Mucosa of stomach (tissue), 1 donor: ENCODE measurements around the gene BPI.

Source experiments
- H3K27me3 ChIP-seq: one replicate; pipeline ENCODE4 v1.7.0; 2013; ENCODE audit warnings: mild to moderate bottlenecking, low read length; ENCODE audit not compliant: control insufficient read depth, insufficient read depth
- H3K36me3 ChIP-seq: one replicate; pipeline ENCODE4 v1.7.0; 2013; ENCODE audit warnings: low read length; ENCODE audit not compliant: control insufficient read depth, insufficient read depth
- H3K4me1 ChIP-seq: one replicate; pipeline ENCODE4 v1.7.0; 2013; ENCODE audit warnings: mild to moderate bottlenecking, low read length; ENCODE audit not compliant: control insufficient read depth, insufficient read depth
- H3K4me3 ChIP-seq: one replicate; pipeline ENCODE4 v1.7.0; 2013; ENCODE audit warnings: low read length
- H3K9ac ChIP-seq: one replicate; pipeline ENCODE4 v1.7.0; 2013; ENCODE audit warnings: mild to moderate bottlenecking, low read length, moderate library complexity
- H3K9me3 ChIP-seq: one replicate; pipeline ENCODE4 v1.7.0; 2013; ENCODE audit warnings: mild to moderate bottlenecking, low read length, moderate library complexity; ENCODE audit not compliant: control insufficient read depth
- donor health status: Pancreatic carcinoma.

The BPI gene

DNA sequence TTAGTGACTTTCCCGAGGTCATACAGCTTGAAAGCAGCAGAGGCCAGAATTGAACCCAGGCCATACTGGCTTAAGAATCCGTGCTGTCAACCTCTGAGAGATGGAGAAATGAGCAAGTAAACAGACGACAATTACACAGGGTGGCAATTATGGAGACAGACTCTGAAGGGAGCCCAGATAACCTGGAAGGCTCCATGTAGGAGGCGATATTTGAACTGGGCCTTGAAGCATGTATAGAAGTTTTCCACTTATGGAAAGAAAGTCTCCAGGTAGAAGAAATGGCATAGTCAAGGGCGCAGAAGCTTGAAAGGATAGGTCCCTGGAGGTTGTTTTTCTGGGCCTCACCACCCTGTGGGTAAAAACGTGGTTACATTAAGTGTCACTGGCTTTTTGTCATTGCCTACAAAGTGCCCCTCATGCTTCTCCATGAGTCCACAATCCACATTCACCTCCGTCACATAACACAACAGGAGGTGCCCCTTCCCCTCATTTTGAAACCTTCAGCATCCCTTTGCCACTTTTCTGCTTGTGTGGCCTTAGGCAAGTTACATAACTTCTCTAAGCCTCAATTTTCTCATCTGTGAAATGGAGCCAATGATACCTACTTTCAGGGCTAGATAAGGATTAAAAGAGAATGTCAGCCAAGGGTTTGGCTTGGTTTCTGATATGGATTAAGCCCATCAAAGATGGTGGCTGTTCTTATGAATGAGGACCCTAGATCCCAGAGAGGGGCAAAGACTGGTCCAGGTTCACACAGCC, 5.9 kb upstream of the BPI start:
- Histone ChIP-seq H3K9ac (no peak overlapping the region), H3K4me1 (no peaks in the 10 kb centered on the region)

DNA sequence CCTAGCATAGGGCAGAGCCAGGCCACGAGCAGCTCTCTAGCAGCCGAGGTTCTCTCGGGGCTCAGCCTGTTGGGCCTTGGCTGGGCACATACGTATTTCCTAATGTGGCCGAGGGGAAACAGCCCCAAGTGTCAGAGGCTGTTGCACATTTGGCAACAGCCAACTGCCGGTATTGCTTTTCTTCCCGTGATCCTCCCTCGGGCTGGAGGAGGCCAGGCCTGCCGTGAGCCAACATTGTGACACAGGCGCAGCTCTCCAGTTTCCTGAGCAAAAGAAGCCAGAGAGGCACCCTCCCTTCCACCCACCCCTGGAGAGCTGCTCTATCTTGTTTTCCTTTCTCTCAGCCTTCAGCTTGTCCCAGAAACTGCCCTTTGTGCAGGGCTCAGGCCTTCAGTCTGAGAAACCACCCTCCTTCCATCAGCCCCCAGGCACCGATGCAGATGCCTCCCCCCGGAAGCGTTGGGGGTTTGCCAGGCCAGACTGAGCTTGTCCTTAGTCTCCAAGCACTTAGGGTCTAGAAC, 5.1 kb upstream of the BPI start:
- no peaks in the 10 kb centered on the region for H3K9me3 ChIP-seq
- H3K9ac ChIP-seq: no peak overlapping the region
- H3K4me1 ChIP-seq: no peaks in the 10 kb centered on the region
- no peak overlapping the region for H3K4me3 ChIP-seq
- H3K27me3 ChIP-seq: no peaks in the 10 kb centered on the region
- no peaks in the 10 kb centered on the region for H3K36me3 ChIP-seq

More for the DNA sequence above, 5.9 kb upstream of the BPI start:
- Histone ChIP-seq H3K9me3 (no peaks in the 10 kb centered on the region), H3K27me3 (no peaks in the 10 kb centered on the region), H3K4me3 (no peak overlapping the region), H3K36me3 (no peaks in the 10 kb centered on the region)

DNA sequence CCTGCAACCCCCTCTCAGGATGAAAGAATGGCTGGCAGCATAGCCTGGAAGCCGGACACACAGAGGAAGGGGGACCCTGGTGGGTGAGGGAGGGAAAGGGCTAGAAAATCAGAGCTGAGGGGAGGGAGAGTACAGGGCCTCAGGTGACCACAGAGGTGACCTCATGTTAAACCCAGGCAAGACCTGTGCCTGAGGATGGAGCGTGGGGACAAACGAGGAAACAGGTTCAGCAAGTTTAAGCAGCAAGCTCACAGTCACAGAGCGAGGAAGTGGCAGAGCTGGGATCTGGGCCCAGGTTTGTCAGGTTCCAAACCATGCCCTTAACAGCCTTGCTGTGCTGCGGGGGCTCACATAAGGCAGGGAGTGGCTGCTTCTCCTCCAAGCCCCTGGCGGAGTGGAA, 4.0 kb upstream of the BPI start:
- Histone ChIP-seq H3K9me3 (no peaks in the 10 kb centered on the region), H3K27me3 (no peaks in the 10 kb centered on the region), H3K9ac (no peak overlapping the region), H3K4me1 (no peaks in the 10 kb centered on the region), H3K36me3 (no peaks in the 10 kb centered on the region), H3K4me3 (no peak overlapping the region)

DNA sequence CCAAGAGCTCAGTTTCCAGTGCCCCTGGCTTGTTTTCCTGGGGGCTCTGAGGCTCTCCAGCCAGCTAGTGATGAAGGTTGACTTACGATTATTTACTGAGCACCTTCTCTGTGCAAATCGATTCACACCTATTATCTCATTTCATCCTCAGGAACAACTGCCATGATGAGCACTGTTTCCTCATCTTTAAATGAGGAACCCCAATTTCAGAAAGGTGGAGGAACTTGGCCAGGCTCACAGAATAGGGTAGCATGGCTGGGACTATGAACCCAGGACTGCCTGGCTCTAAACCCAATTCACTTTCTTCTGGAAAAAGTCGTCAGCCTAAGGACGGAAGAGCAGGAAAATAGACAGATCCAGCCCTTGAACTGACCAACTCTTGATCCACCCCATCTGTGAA, 3.5 kb upstream of the BPI start:
- H3K9me3 ChIP-seq: no peaks in the 10 kb centered on the region
- no peaks in the 10 kb centered on the region for H3K4me1 ChIP-seq
- H3K9ac ChIP-seq: no peak overlapping the region
- H3K27me3 ChIP-seq: no peaks in the 10 kb centered on the region
- no peak overlapping the region for H3K4me3 ChIP-seq
- no peaks in the 10 kb centered on the region for H3K36me3 ChIP-seq

DNA sequence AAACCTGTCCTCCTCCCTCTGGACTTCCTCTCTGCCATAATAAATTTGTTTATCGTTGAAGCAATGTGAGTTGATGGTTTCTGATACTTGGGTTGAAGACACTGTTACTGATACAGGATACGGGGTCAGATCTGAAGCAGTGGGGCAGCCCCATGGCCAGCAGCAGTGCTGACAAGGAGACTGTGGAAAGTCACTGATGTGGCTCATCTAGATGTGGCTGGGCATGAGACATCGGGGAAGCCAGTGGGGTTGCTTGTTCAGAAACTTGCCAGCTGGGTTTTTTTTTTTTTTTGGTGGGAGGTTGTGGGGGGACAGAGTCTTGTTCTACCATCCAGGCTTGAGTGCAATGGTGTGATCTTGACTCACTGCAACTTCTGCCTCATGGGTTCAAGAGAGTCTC, 2.6 kb upstream of the BPI start:
- H3K36me3 ChIP-seq: no peaks in the 10 kb centered on the region
- no peaks in the 10 kb centered on the region for H3K27me3 ChIP-seq
- no peak overlapping the region for H3K9ac ChIP-seq
- H3K4me1 ChIP-seq: no peaks in the 10 kb centered on the region
- H3K9me3 ChIP-seq: no peaks in the 10 kb centered on the region
- H3K4me3 ChIP-seq: no peak overlapping the region

DNA sequence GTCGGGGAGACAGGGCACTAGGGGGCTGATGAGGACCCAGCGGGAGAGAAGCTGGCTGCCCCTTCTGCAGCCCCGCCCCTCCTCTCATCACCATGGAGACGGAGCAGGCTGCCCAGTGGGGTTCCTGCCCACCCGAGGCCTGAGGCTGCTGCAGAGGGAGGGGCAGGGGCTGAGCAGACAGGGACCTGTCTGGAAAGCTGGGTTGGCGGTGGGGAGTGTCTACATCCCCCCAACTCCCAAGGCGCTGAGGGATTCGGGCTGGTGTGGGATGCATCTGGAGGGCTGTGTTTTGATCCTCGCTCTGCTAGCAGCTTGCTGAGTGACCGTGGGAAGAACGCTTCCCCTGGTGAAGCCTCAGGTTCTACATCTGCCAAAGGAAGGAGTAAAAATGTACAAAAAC, 1.2 kb upstream of the BPI start:
- Histone ChIP-seq H3K4me1 (no peaks in the 10 kb centered on the region), H3K27me3 (no peaks in the 10 kb centered on the region), H3K9me3 (no peaks in the 10 kb centered on the region), H3K9ac (no peak overlapping the region), H3K36me3 (no peaks in the 10 kb centered on the region), H3K4me3 (no peak overlapping the region)

DNA sequence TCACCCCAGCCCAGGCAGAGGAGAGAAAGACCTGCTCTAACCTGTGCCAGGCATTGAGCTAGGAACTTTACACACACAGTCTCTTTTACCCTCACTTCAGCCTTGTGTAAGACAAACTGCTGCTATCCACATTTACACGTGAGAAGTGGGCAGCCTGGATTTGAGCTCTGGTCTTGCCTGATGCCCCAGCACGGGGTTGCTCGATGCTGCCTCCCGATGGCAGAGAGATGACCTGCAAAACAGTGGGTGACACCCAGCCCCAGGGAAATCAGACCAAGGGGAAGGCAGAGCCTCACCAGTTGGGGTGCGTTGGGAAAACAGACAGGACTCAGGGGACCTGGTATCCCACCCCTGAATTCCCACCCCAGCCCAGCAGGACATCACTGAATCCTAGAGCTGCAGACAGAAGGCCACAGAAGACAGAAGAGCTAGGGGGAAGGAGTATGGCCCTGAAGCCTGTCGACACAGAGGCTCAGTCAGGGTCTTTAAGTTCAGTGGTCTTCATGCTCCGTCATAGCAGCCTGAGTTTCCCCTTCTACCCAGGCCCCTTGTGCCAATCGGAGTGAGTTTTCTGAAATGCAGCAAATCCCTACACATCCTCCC, 990 bp downstream of the BPI start:
- Histone ChIP-seq H3K36me3 (no peaks in the 10 kb centered on the region), H3K9ac (no peak overlapping the region), H3K4me1 (no peaks in the 10 kb centered on the region), H3K27me3 (peaks cover 7% of the 10 kb centered on the region), H3K9me3 (no peaks in the 10 kb centered on the region), H3K4me3 (no peak overlapping the region)

DNA sequence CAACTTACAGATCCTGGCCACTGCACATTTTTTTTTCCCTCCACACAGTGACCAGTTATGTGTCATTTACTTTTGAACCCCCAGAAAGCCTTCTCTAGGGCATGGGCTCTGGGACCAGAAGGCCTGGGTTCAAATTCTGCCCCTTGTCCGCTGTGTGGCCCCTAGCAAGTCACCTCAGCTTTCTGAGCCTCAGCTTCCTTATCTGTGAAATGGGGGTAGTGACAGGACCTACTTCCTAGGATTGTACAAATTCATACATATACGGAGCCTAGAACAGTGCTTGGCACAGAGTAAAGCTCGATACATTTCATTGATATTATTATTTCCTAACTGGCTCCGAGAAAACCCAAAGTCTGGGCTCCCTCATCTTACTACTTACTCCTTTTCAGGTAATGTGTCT, 1.6 kb downstream of the BPI start:
- Histone ChIP-seq H3K4me1 (no peaks in the 10 kb centered on the region), H3K4me3 (no peak overlapping the region), H3K36me3 (no peaks in the 10 kb centered on the region), H3K27me3 (peaks cover 7% of the 10 kb centered on the region), H3K9ac (no peak overlapping the region), H3K9me3 (no peaks in the 10 kb centered on the region)

DNA sequence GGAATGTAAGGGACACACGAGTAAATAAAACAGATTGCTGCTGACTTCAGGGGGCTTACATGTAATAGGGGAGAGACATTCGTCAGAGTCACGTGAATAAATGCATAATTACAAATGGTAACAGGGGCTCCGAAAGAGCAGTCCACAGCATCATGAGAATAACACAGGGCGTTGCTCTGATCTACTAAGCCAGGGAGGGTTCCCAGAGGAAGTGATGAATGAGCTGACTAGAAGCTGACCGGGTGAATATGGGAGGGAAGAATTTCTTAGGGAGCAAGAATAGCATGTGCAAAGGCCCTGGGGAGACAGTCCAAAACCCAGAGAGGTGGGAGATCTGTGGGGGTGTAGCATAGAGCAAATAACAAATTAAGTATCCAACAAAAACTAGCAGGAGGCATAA, 2.4 kb downstream of the BPI start:
- no peak overlapping the region for H3K9ac ChIP-seq
- H3K36me3 ChIP-seq: no peaks in the 10 kb centered on the region
- peaks cover 7% of the 10 kb centered on the region for H3K27me3 ChIP-seq
- no peaks in the 10 kb centered on the region for H3K9me3 ChIP-seq
- H3K4me3 ChIP-seq: no peak overlapping the region
- H3K4me1 ChIP-seq: no peaks in the 10 kb centered on the region

DNA sequence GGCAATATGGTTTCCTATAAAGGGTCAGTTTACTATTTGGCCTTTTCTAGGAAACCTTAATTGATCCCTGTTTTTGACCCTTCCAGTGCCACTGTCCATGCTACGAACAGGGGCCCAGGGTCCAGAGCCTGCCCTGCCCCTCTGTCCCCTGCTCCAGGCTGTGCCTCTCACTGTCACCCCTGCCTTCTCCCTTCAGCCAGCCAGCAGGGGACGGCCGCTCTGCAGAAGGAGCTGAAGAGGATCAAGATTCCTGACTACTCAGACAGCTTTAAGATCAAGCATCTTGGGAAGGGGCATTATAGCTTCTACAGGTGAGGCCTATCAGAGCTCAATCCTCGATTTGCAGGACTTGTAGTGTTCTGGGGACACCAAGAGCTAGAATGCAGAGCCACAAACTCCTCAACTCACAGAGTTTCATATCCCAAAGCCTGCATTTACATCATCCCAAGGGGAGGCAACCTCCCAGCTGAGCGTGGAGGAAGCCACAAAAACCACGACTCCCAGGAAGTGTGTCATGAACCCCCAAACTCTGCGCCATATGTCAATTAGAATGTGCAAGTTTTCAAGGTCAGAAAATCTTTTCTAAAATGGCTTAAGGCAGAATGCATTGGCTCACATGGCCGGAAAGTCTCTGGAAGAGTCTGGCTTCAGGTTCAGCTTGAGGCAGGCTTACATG, 3.6 kb downstream of the BPI start:
- Histone ChIP-seq H3K27me3 (peaks cover 7% of the 10 kb centered on the region), H3K9ac (no peak overlapping the region), H3K4me1 (no peaks in the 10 kb centered on the region), H3K4me3 (no peak overlapping the region), H3K9me3 (no peaks in the 10 kb centered on the region), H3K36me3 (no peaks in the 10 kb centered on the region)

DNA sequence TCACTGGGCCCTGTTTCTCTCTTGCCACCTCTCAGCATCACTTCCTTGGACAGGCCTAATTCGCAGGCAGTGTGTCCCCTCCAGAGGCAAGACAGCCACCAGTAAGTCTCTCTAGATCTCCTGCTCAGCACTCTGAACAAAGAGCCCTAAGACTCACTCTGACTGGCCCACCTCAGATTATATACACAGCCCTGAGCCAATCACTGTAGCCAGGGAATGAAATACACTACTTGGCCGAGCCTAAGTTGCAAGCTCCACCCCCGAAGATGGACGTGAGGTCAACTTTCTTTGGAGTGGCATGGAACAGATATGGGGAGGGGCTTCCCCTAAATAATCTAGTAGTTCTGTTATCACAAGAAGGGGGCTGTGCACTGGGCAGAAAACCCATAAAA, 4.1 kb downstream of the BPI start:
- Histone ChIP-seq H3K27me3 (peaks cover 7% of the 10 kb centered on the region), H3K9me3 (no peaks in the 10 kb centered on the region), H3K36me3 (no peaks in the 10 kb centered on the region), H3K4me3 (no peak overlapping the region), H3K9ac (no peak overlapping the region), H3K4me1 (no peaks in the 10 kb centered on the region)

DNA sequence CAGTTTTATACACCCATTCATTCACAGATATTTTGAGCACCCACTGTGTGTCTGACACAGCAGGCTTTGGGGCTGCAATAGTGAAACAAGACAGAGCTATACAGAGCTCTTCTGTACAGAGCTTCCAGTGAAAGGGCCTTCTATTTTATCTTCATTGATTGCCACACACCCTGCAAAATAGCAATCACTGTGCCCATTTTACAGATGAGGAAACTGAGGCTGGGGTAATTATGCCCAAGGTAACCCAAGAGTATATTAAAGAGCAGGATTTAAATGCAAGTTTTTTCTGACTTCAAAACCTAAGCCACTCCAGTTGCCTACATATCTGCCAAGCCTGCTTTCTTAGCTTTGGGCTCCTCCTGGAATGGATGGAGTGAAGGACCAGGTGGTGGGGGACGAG, 4.5 kb downstream of the BPI start:
- H3K27me3 ChIP-seq: peaks cover 7% of the 10 kb centered on the region
- H3K9me3 ChIP-seq: no peaks in the 10 kb centered on the region
- H3K36me3 ChIP-seq: no peaks in the 10 kb centered on the region
- H3K4me1 ChIP-seq: no peaks in the 10 kb centered on the region
- H3K9ac ChIP-seq: no peak overlapping the region
- no peak overlapping the region for H3K4me3 ChIP-seq
